Esophagus muscularis mucosa (tissue), 4 donors: Measurements from ENCODE around the gene CCK. TPM values are rescaled to one million over a fixed set of nuclear protein-coding genes. Genes with fewer than 3 reads are reported as not detected.

Experiments used
- DNase-seq: peaks from one replicate; pipeline ENCODE4 v3.0.0-alpha.2; 2017; ENCODE audit errors: extremely low spot score
- H3K27ac ChIP-seq, 4 donors: fragments of 200-600 bp; sonication (generic); replicated peaks in 1 of 4; 1 replicate in 3 of 4; 2 replicates in 1 of 4; pipeline ENCODE4 v1.5.1; 2016 to 2019; ENCODE audit warnings: mild to moderate bottlenecking in 1 of 4
- H3K27me3 ChIP-seq, 4 donors: fragments of 200-600 bp; sonication (generic); one replicate each; pipeline versions ENCODE4 v1.5.1 to v1.6.0; 2016 to 2019
- H3K36me3 ChIP-seq, 4 donors: fragments of 200-600 bp; sonication (generic); one replicate each; pipeline ENCODE4 v1.5.1; 2016 to 2019
- H3K4me1 ChIP-seq, 4 donors: fragments of 200-600 bp; sonication (generic); one replicate each; pipeline ENCODE4 v1.5.1; 2016 to 2019
- H3K4me3 ChIP-seq, 4 donors: fragments of 200-600 bp; sonication (generic); 1 replicate in 2 of 4; 2 replicates in 2 of 4; pipeline ENCODE4 v1.5.1; 2016 to 2019; ENCODE audit warnings: mild to moderate bottlenecking in 4 of 4, moderate library complexity in 1 of 4
- H3K9me3 ChIP-seq, 4 donors: fragments of 200-600 bp; sonication (generic); 1 replicate in 3 of 4; 2 replicates in 1 of 4; pipeline ENCODE4 v1.5.1; 2016 to 2019
- EP300 ChIP-seq: sonication (generic); formaldehyde crosslinking; IDR thresholded peaks from one replicate; pipeline ENCODE4 v1.6.1; 2017; ENCODE audit warnings: antibody characterized with exemption
- POLR2A ChIP-seq: fragments of 450-650 bp; IDR thresholded peaks from one replicate; pipeline ENCODE4 v1.6.1; 2017; ENCODE audit warnings: antibody characterized with exemption, moderate library complexity, mild to moderate bottlenecking, low read depth
- POLR2AphosphoS5 ChIP-seq, 2 donors: sonication (generic); formaldehyde crosslinking; IDR thresholded peaks; one replicate each; pipeline ENCODE4 v1.6.1; 2017; ENCODE audit warnings: antibody characterized with exemption in 2 of 2
- WGBS: methylation state at CpG from one replicate; pipeline ENCODE4 v1.1.5; 2018; 5-methylcytosine and 5-hydroxymethylcytosine counted together
- intact Hi-C: fragments of 100-400 bp; cut with DNase I; formaldehyde crosslinking; loops from one replicate; pipeline ENCODE4 v1.15.1; 2023
- small RNA-seq, 3 donors: library from RNA; depleted of rRNA; stranded (forward); fragments of <200 nt; gene quantifications; one replicate each; pipeline ENCODE3, GENCODE V24; 2016
- total RNA-seq, 4 donors: library from RNA; depleted of rRNA; stranded (reverse); fragments of >200 nt; gene quantifications; one replicate each; pipeline versions ENCODE4 v1.1.0 to v1.2.1, GENCODE V29; 2016
- TF ChIP-seq, protein P1 (sequence below), 3 experiments: fragments of 200-600 bp in 2 of 3; fragments of 450-650 bp in 1 of 3; sonication (generic) in 2 of 3; IDR thresholded peaks; one replicate each; pipeline ENCODE4 v1.5.1; 2017 to 2019; ENCODE audit warnings: antibody characterized with exemption in 3 of 3, mild to moderate bottlenecking in 2 of 3, moderate library complexity in 1 of 3

Gene CCK
- total RNA-seq, 4 donors from 2014 or later = 2.2 to 15.1 (median 4.6) TPM

DNA sequence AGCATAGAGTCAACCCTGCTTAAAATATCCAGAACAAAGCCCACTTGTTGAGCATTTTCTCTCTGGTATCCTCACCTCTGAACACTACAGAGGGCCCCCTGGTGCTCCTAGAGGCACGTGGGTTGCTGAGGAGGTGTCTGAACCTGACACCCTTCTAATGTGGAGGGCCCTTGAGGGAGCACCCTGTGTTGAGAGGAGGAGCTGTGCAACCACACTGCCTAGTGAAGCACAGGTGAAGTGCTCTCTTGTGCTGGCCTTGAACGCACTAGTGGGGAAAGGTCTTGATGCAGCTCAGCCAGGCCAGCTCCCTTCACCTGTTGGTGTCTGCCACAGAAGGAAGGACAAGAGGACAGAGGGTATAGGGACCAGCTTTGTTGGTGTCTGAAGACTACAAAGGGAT is 51.9 kb downstream of the CCK start:
- intact Hi-C loops = no loop called here
- Histone ChIP-seq H3K27ac (no peak overlapping the region), H3K9me3 (no peaks in the 10 kb centered on the region), H3K4me3 (no peak overlapping the region), H3K36me3 (peaks cover 20 to 90% (median 57%) of the 10 kb centered on the region in 4 donors), H3K4me1 (peaks cover 0 to 15% (median 6%) of the 10 kb centered on the region in 4 donors), H3K27me3 (no peaks in the 10 kb centered on the region)
- no peak for DNase-seq
- WGBS = 70% methylated on average over 2 of the region's 2 CpGs
- TF ChIP-seq POLR2A = no peak
- TF ChIP-seq EP300 = no peak
- TF ChIP-seq, protein P1, sequence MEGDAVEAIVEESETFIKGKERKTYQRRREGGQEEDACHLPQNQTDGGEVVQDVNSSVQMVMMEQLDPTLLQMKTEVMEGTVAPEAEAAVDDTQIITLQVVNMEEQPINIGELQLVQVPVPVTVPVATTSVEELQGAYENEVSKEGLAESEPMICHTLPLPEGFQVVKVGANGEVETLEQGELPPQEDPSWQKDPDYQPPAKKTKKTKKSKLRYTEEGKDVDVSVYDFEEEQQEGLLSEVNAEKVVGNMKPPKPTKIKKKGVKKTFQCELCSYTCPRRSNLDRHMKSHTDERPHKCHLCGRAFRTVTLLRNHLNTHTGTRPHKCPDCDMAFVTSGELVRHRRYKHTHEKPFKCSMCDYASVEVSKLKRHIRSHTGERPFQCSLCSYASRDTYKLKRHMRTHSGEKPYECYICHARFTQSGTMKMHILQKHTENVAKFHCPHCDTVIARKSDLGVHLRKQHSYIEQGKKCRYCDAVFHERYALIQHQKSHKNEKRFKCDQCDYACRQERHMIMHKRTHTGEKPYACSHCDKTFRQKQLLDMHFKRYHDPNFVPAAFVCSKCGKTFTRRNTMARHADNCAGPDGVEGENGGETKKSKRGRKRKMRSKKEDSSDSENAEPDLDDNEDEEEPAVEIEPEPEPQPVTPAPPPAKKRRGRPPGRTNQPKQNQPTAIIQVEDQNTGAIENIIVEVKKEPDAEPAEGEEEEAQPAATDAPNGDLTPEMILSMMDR (IDR thresholded peaks at IDR 0.05) = no peak

DNA sequence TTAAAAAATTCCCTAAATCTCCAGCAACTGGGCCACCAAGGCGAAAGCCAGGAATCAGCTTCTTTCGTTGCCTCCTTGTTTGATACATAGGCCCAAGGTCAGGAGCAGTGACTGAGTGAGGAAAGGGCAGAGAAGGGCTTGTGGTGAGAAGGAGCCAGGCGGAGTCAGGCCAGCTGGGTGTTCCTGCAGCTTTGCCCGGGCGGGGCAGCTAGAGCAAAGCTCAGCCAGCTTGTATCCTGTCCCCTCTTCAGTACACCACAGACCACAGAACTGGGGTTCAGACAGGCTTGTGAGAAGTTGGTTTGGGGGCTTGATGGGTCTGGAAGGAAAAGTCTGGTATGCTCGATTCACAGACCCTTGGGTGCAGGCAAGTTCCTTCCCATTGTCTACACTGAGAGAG is 52.6 kb downstream of the CCK start:
- peaks cover 24 to 90% (median 59%) of the 10 kb centered on the region in 4 donors for H3K36me3 ChIP-seq
- no peak overlapping the region for H3K4me3 ChIP-seq
- WGBS = 84% methylated on average over 6 of the region's 6 CpGs
- H3K27me3 ChIP-seq = no peaks in the 10 kb centered on the region
- intact Hi-C loops = no loop called here
- H3K4me1 ChIP-seq = peaks cover 0 to 15% (median 6%) of the 10 kb centered on the region in 4 donors
- DNase-seq = no peak
- H3K27ac ChIP-seq = no peak overlapping the region
- TF ChIP-seq EP300 (no peak), POLR2AphosphoS5 (IDR thresholded peaks at IDR 0.05) (no peak), POLR2A (no peak)
- TF ChIP-seq, protein P1 (IDR thresholded peaks at IDR 0.05) = no peak
- H3K9me3 ChIP-seq = no peaks in the 10 kb centered on the region

DNA sequence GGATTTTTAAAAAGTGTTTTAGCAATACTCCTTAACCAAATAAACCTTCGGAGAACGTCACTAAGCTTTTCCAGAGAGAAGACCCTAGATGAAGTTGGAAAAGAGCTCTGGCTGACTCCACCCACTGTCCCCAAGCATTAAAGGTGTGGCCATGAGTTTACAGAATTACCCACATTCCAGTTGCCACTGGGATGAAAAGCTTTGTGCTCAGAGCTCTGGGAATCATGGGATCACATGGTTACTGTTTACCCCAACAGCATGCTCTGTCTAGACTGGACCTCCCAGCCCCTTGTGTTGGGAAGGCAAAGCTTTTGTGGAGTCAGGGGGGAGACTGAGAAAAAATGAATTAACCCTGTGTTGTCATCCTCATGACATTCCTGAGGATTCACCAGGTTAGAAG is 55.3 kb downstream of the CCK start:
- intact Hi-C loops = no loop called here
- Histone ChIP-seq H3K4me3 (no peak overlapping the region), H3K9me3 (no peaks in the 10 kb centered on the region), H3K27me3 (no peaks in the 10 kb centered on the region), H3K27ac (no peak overlapping the region), H3K4me1 (peaks cover 0 to 15% (median 6%) of the 10 kb centered on the region in 4 donors), H3K36me3 (peaks cover 36 to 83% (median 63%) of the 10 kb centered on the region in 4 donors)
- no peak for TF ChIP-seq POLR2AphosphoS5 (IDR thresholded peaks at IDR 0.05)
- 89% methylated on average over 2 of the region's 2 CpGs for WGBS
- no peak for DNase-seq

DNA sequence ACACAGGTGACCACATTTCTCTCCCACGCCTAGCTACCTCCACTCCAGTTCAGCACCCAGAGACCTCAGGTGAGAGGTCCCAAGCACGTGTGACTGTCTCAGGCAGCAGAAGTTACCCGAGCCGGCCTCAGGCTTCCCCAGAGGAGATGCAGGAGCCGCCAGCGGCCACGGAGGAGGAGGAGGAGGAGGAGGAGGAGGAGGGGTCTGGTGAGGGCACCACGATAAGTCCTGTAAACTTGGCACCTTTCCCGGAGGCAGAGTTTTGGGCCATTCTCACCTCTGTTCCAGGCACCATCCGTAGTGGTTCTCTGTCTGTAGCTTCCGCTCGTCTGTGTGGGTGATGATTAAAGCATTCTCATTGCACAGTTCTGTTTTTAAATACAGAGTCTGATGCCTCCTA is 56.1 kb downstream of the CCK start:
- H3K36me3 ChIP-seq = peaks cover 39 to 81% (median 65%) of the 10 kb centered on the region in 4 donors
- DNase-seq = no peak
- peaks cover 0 to 11% (median 3%) of the 10 kb centered on the region in 4 donors for H3K4me1 ChIP-seq
- no peaks in the 10 kb centered on the region for H3K9me3 ChIP-seq
- 76% methylated on average over 11 of the region's 12 CpGs for WGBS
- no peaks in the 10 kb centered on the region for H3K27me3 ChIP-seq
- no peak overlapping the region for H3K4me3 ChIP-seq
- TF ChIP-seq EP300 (no peak), POLR2AphosphoS5 (IDR thresholded peaks at IDR 0.05) (no peak), POLR2A (no peak)
- H3K27ac ChIP-seq = no peak overlapping the region
- intact Hi-C loops = no loop called here

Small RNA genes within 50 kb of the gene (small RNA-seq; reads per million reads assigned to genes)
- 0 reads per million in 3 donors for gene RNU4-78P

Other genes starting within 250 kb of the CCK start
- gene TRAK1, start 174.8 kb downstream of the CCK start, total RNA-seq = 10 to 100 TPM; 45.7 to 74.8 (median 57.7) TPM
- not detected for gene LYZL4, start 144.4 kb upstream of the CCK start, total RNA-seq
- 1 to 10 TPM; 3.0 to 6.6 (median 4.6) TPM for gene VIPR1, start 236.5 kb upstream of the CCK start, total RNA-seq